ENCODE data around the gene NFATC4. TPM values are rescaled to one million over a fixed set of nuclear protein-coding genes. Genes with fewer than 3 reads are reported as not detected.

Gene NFATC4
- total and polyA plus RNA-seq, 2 donors (not counting 1 experiment from before 2014, with no cell fraction given), result 3.1 to 7.6 TPM

DNA sequence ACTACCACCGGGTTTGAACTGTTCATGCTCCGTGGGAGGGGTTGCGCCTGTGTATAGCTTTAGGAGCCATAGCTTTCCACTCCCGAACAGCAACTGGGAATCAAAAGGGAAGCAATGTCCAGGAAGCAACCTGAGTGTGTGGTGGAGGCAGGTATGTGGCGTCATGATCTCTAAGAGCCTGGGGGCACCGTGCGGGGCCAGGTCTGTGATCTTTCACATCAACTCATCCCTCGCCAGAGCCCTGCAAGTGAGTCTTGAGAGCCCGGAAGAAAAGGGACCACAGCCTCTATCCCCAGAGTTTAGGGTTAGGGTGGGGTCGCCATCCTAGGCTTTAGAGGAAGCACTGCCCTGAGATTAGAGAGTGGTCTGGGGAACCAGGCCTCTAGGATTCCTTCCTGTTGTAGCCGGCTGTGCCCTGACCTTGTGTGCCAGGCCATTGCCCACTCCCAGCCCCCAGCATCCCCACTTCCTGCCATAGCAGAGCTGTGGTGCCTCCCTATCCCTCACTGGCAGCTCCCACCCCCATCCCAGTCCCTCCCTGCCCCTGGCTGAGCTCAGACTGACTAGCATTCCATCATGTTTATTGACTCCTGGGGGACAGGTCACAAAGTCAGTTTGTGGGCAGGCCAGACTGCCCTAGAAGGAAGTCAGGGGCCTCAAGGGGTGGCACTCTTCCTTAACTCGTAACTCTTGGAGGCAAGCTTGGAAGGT lies 32.4 kb upstream of the NFATC4 start:
- Histone ChIP-seq H3K9me3 (ENCODE audit: control extremely low read depth in 1 of 3, control insufficient read depth in 2 of 3, insufficient read depth in 1 of 3, low read length in 2 of 3) (peaks cover 0 to 9% (median 0%) of the 10 kb centered on the region in 3 donors), H3K4me1 (ENCODE audit: control insufficient read depth in 2 of 2, insufficient read depth in 2 of 2, low read length in 2 of 2) (peaks cover 55 to 62% of the 10 kb centered on the region in 2 donors), H3K4me3 (ENCODE audit: control extremely low read depth in 1 of 5, extremely low read depth in 1 of 5, insufficient read depth in 1 of 5, low read depth in 2 of 5, low read length in 4 of 5) (no peak overlapping the region), H4K20me1 (ENCODE audit: control insufficient read depth, insufficient read depth, low read length, poor library complexity, severe bottlenecking) (peaks cover 25% of the 10 kb centered on the region), H2AFZ (ENCODE audit: insufficient read depth, low read depth, low read length, poor library complexity, severe bottlenecking) (no peak overlapping the region), H3K4me2 (replicated peaks; ENCODE audit: low read depth, low read length, poor library complexity, severe bottlenecking) (no peak overlapping the region), H3K79me2 (ENCODE audit: control insufficient read depth, insufficient read depth, low read length) (peaks cover 15% of the 10 kb centered on the region), H3K36me3 (replicated peaks in 1 of 2; ENCODE audit: control extremely low read depth in 1 of 2, control insufficient read depth in 1 of 2, extremely low read depth in 1 of 2, insufficient read depth in 2 of 2, low read length in 1 of 2) (peaks cover 0 to 24% of the 10 kb centered on the region in 2 experiments), H3K27me3 (replicated peaks in 1 of 4; ENCODE audit: control extremely low read depth in 1 of 4, control insufficient read depth in 3 of 4, insufficient read depth in 4 of 4, low read length in 3 of 4) (peaks cover 0 to 33% (median 16%) of the 10 kb centered on the region in 4 experiments), H3K27ac (ENCODE audit: low read length in 2 of 2) (no peak overlapping the region), H3K9ac (ENCODE audit: low read length) (no peak overlapping the region)
- Mint-ChIP-seq H3K4me1 (peaks cover 53% of the 10 kb centered on the region), H3K9me3 (ENCODE audit: insufficient read depth) (no peaks in the 10 kb centered on the region), H3K27ac (no peak overlapping the region), H3K4me3 (peak overlapping the region; percentile 47), H3K27me3 (peaks cover 17% of the 10 kb centered on the region)
- WGBS (ENCODE audit: insufficient coverage), result 75% methylated on average over 6 of the region's 12 CpGs
- intact Hi-C loops (cut with micrococcal nuclease), result loop anchor here (10.0 kb wide), 1 partner anchor 339 kb away; no protein-coding TSS in a partner anchor
- POLR2A ChIA-PET, result interaction anchor here (1.8 kb wide), 1 partner anchor 96 kb away, joined by 5 read pairs; no protein-coding TSS in a partner anchor
- peak; percentile 12 for DNase-seq
- ATAC-seq (ENCODE audit: low read depth), result no peak
- no peak for TF ChIP-seq EZH2 (IDR thresholded peaks at IDR 0.05; ENCODE audit: borderline replicate concordance, insufficient read depth, low read depth, low read length, poor library complexity, severe bottlenecking)
- TF ChIP-seq, protein P1, sequence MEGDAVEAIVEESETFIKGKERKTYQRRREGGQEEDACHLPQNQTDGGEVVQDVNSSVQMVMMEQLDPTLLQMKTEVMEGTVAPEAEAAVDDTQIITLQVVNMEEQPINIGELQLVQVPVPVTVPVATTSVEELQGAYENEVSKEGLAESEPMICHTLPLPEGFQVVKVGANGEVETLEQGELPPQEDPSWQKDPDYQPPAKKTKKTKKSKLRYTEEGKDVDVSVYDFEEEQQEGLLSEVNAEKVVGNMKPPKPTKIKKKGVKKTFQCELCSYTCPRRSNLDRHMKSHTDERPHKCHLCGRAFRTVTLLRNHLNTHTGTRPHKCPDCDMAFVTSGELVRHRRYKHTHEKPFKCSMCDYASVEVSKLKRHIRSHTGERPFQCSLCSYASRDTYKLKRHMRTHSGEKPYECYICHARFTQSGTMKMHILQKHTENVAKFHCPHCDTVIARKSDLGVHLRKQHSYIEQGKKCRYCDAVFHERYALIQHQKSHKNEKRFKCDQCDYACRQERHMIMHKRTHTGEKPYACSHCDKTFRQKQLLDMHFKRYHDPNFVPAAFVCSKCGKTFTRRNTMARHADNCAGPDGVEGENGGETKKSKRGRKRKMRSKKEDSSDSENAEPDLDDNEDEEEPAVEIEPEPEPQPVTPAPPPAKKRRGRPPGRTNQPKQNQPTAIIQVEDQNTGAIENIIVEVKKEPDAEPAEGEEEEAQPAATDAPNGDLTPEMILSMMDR (IDR thresholded peaks at IDR 0.05), result no peak
- CTCF ChIA-PET, result interaction anchor here (0.7 to 16.1 kb wide), 5 partner anchors 10 to 95 kb away, joined by 3 to 650 read pairs (median 3); partner anchors contain the start of genes CBLN3 and KHNYN

Measured in B cell (primary cell).